ENCODE data around the gene COL20A1.

- TF ChIP-seq CTCF (IDR thresholded peaks at IDR 0.05) (no peak), EZH2 (IDR thresholded peaks at IDR 0.05; ENCODE audit: borderline replicate concordance, insufficient read depth, low read depth, low read length, poor library complexity, severe bottlenecking) (no peak)
Observed at GRCh38 chr20:63357921-63358905, 65.2 kb downstream of the COL20A1 start.

All from B cell (primary cell).